Neuronal stem cell (in vitro differentiated cells): ENCODE data around the gene RAPGEF3.

ENCODE experiments used
- DNase-seq: peaks from one replicate; pipeline ENCODE4 v3.0.0-alpha.2; 2013; ENCODE audit warnings: low spot score
- H2AFZ ChIP-seq: one replicate; pipeline ENCODE4 v1.6.1; 2013; ENCODE audit warnings: mild to moderate bottlenecking, low read length, inconsistent platforms
- H2AK5ac ChIP-seq: 2 replicates; pipeline ENCODE4 v1.6.1; 2013; ENCODE audit warnings: low read depth, mild to moderate bottlenecking, inconsistent platforms, low read length, moderate library complexity, mixed read lengths
- H2BK120ac ChIP-seq: 2 replicates; pipeline ENCODE4 v1.6.1; 2013; ENCODE audit warnings: low read depth, mild to moderate bottlenecking, inconsistent platforms, low read length, moderate library complexity, mixed read lengths
- H2BK12ac ChIP-seq: one replicate; pipeline ENCODE4 v1.6.1; 2013; ENCODE audit warnings: low read length, inconsistent platforms
- H2BK15ac ChIP-seq: 2 replicates; pipeline ENCODE4 v1.6.1; 2013; ENCODE audit warnings: mild to moderate bottlenecking, low read length, inconsistent platforms, mixed read lengths
- H2BK5ac ChIP-seq: one replicate; pipeline ENCODE4 v1.6.1; 2013; ENCODE audit warnings: inconsistent platforms, mild to moderate bottlenecking, low read length, moderate library complexity
- H3K14ac ChIP-seq: one replicate; pipeline ENCODE4 v1.6.1; 2013; ENCODE audit warnings: low read length, inconsistent platforms
- H3K18ac ChIP-seq: 2 replicates; pipeline ENCODE4 v1.6.1; 2013; ENCODE audit warnings: low read length, inconsistent platforms
- H3K23ac ChIP-seq: 2 replicates; pipeline ENCODE4 v1.6.1; 2013; ENCODE audit warnings: low read depth, mild to moderate bottlenecking, mixed read lengths, low read length, inconsistent platforms; ENCODE audit not compliant: poor library complexity
- H3K27ac ChIP-seq: replicated peaks from 3 replicates; pipeline ENCODE4 v1.5.1; 2013; ENCODE audit warnings: low read length, inconsistent platforms
- H3K27me3 ChIP-seq, 3 experiments: 2 replicates each; pipeline ENCODE4 v1.6.1; 2013; ENCODE audit warnings: low read length in 3 of 3, mild to moderate bottlenecking in 2 of 3, inconsistent platforms in 1 of 3, low read depth in 1 of 3, mixed read lengths in 1 of 3, moderate library complexity in 1 of 3; ENCODE audit not compliant: control insufficient read depth in 3 of 3, insufficient read depth in 3 of 3
- H3K36me3 ChIP-seq, 2 donors: replicated peaks in 1 of 2; 2 replicates each; pipeline ENCODE4 v1.6.1; 2013; ENCODE audit warnings: low read length in 2 of 2; ENCODE audit not compliant: control insufficient read depth in 2 of 2, insufficient read depth in 2 of 2
- H3K4ac ChIP-seq: 2 replicates; pipeline ENCODE4 v1.6.1; 2013; ENCODE audit warnings: inconsistent platforms, mild to moderate bottlenecking, low read length, moderate library complexity
- H3K4me1 ChIP-seq, 2 donors: 1 replicate in 1 of 2; 2 replicates in 1 of 2; pipeline ENCODE4 v1.6.1; 2013; ENCODE audit warnings: low read length in 2 of 2, low read depth in 1 of 2; ENCODE audit not compliant: control insufficient read depth in 2 of 2, insufficient read depth in 1 of 2
- H3K4me2 ChIP-seq: one replicate; pipeline ENCODE4 v1.6.1; 2013; ENCODE audit warnings: mild to moderate bottlenecking, low read length, inconsistent platforms; ENCODE audit not compliant: insufficient read depth, poor library complexity, severe bottlenecking
- H3K4me3 ChIP-seq, 2 donors: 2 replicates each; pipeline ENCODE4 v1.5.1; 2013; ENCODE audit warnings: low read length in 2 of 2, mild to moderate bottlenecking in 2 of 2, inconsistent platforms in 1 of 2, moderate library complexity in 1 of 2
- H3K79me1 ChIP-seq: one replicate; pipeline ENCODE4 v1.6.1; 2013; ENCODE audit warnings: low read depth, mild to moderate bottlenecking, inconsistent platforms, low read length, moderate library complexity
- H3K9ac ChIP-seq: one replicate; pipeline ENCODE4 v1.6.1; 2013; ENCODE audit warnings: mild to moderate bottlenecking, low read depth, low read length, inconsistent platforms; ENCODE audit not compliant: poor library complexity
- H3K9me3 ChIP-seq, 2 donors: replicated peaks in 1 of 2; 2 replicates each; pipeline versions ENCODE3 to v1.6.1; 2013; ENCODE audit warnings: low read length in 2 of 2, mild to moderate bottlenecking in 2 of 2, inconsistent platforms in 1 of 2, low read depth in 1 of 2, mixed read lengths in 1 of 2, moderate library complexity in 1 of 2; ENCODE audit not compliant: control insufficient read depth in 2 of 2, insufficient read depth in 1 of 2
- H4K8ac ChIP-seq: one replicate; pipeline ENCODE4 v1.6.1; 2013; ENCODE audit warnings: low read depth, mild to moderate bottlenecking, inconsistent platforms, low read length, moderate library complexity
- H4K91ac ChIP-seq: one replicate; pipeline ENCODE4 v1.6.1; 2013; ENCODE audit warnings: low read length, low read depth, mild to moderate bottlenecking, inconsistent platforms; ENCODE audit not compliant: poor library complexity
- WGBS, 2 donors: extraction: QIAGEN DNeasy Blood & Tissue Kit; methylation state at CpG; one replicate each; pipeline ENCODE4 v1.1.7; 2013; ENCODE audit warnings: missing lambda C conversion rate in 2 of 2, mixed read lengths in 1 of 2; ENCODE audit not compliant: insufficient read length in 2 of 2, insufficient replicate concordance in 1 of 2; ENCODE audit errors: extremely low coverage in 2 of 2; 5-methylcytosine and 5-hydroxymethylcytosine counted together

Gene RAPGEF3

DNA sequence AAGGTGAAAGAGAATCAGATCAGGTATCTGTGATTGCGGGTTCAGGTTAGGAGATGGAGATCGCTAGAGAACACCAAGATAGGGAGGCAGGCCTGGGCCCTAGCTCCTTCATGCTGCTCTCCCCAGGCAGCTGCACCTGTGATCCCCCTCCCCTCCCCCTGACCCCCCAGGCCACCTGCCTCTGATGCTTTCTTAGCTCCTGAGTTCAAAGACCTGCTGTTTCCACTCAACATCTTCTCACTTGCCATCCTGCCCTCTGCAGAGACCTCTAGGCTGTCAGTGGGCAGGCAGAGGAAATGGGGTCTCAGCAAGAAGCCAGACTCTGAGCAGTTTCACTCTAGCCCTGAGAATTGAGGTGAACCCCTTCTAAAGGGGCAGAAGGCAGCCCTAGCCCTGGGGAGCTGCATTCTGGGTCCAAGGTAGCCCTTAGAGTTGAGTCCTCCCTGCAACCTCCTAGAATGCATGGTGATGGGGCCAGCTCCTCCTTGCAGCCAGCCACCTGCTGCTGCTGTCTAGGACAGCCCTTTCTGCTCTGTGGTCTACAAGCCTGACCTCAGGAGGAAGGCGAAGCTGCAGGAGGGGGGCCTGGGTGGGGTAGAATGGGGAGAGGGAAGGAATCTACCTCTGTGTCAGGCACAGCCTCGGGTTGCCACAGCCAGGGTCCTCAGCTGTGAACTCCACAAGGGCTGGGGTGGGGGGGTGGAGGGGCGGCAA, 8.0 kb upstream of the RAPGEF3 start:
- Histone ChIP-seq H3K4ac (no peak overlapping the region), H3K79me1 (no peaks in the 10 kb centered on the region), H2BK5ac (no peak overlapping the region), H4K8ac (no peak overlapping the region), H2BK120ac (no peak overlapping the region), H2AK5ac (no peak overlapping the region), H3K27ac (no peak overlapping the region), H2BK15ac (peak overlapping the region; percentile 78), H2AFZ (no peak overlapping the region), H4K91ac (no peak overlapping the region), H3K4me3 (no peak overlapping the region), H2BK12ac (no peak overlapping the region), H3K14ac (no peak overlapping the region), H3K4me2 (no peak overlapping the region), H3K27me3 (no peaks in the 10 kb centered on the region), H3K4me1 (peaks cover 11 to 15% of the 10 kb centered on the region in 2 donors), H3K18ac (peak overlapping the region; percentile 66), H3K9me3 (no peaks in the 10 kb centered on the region), H3K9ac (peak overlapping the region; percentile 39), H3K36me3 (no peaks in the 10 kb centered on the region), H3K23ac (no peak overlapping the region)
- DNase-seq = no peak
- no CpG with 5 or more reads among the region's 5 CpGs for WGBS, 2 donors

DNA sequence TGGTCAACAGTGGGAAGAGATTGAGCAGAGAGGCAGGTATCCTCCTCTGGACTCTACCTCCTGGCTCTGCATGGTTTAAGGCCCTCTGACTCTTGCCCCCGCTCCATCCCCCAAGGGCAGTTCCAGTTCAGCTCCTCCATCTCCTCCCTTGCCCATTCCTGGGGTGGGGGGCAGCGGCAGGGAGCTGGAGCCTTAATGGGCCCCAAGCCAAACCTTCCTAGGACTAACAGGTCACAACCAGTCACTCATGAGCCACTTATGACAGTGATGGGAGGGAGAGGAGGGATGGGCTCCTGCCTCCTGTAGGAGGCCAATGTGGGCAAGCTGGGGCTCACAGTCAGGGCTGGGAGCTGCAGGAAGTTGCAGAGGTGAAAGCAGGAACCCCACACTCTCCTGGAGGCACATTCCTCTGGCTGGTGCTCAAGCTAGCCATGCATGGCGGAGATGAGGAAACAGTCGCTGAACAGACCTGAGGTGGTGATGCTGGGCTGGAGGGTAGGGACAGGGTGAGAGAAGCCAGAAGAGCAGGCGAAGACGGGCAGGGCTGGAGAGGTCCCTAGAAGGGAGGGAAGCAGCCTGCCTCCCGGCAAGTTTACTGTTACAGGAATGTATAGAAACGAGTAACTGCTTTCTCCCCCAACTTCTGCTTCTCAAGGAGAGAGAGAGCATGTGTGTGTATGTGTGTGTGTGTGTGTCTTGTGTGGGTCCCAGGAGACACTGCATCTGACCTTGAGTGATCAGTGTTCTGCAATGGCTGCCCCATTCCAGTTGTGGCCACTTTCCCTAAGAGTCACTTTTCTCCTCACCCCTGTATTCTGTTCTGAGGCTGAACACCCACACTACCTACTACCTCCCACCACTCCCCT, 5.0 kb upstream of the RAPGEF3 start:
- Histone ChIP-seq H3K36me3 (no peaks in the 10 kb centered on the region), H3K4ac (no peak overlapping the region), H3K4me3 (no peak overlapping the region), H3K79me1 (no peaks in the 10 kb centered on the region), H3K18ac (peak overlapping the region; percentile 78), H3K9me3 (no peaks in the 10 kb centered on the region), H2BK12ac (peak overlapping the region; percentile 95), H2AK5ac (peak overlapping the region; percentile 85), H2BK15ac (peak overlapping the region; percentile 73), H4K8ac (no peak overlapping the region), H3K27ac (no peak overlapping the region), H3K4me2 (no peak overlapping the region), H3K14ac (peak overlapping the region; percentile 86), H4K91ac (no peak overlapping the region), H2BK5ac (no peak overlapping the region), H2BK120ac (no peak overlapping the region), H3K23ac (no peak overlapping the region), H3K9ac (peak overlapping the region; percentile 33), H3K4me1 (peaks cover 8 to 9% of the 10 kb centered on the region in 2 donors), H2AFZ (no peak overlapping the region), H3K27me3 (peaks cover 0 to 5% (median 0%) of the 10 kb centered on the region in 3 experiments)
- DNase-seq = no peak
- no CpG with 5 or more reads among the region's 8 CpGs for WGBS, 2 donors

DNA sequence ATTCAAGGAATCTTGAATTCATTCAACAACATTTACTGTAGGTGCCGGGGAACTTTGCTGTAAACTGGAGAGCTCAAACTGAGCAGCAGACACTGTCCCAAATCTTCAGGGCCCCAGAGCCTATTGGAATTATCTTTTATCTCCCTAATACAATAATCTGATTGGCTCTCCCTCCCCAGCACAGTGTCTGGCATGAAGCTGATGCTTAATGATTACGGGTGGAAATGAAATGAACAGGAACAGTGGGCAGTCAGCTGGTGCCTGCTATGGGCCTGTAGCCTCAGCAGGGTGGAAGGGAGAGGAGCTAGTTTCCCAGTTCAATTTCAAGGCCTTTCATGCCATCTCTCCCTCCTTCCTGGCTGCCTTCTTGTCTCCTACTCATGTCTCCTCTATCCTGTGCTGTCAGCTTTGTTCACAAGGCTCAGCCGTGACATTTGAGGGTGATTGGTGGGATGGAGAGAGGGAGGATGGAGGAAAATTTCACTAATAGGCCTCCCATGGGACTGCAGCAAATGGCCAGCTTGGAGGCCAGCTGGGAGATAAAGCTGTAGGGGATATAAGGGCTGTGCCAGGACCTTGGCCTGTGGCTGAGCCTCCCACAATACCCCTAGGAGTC, 4.3 kb upstream of the RAPGEF3 start:
- Histone ChIP-seq H3K14ac (no peak overlapping the region), H3K23ac (no peak overlapping the region), H3K79me1 (no peaks in the 10 kb centered on the region), H3K9me3 (no peaks in the 10 kb centered on the region), H2BK120ac (no peak overlapping the region), H3K4me3 (no peak overlapping the region), H2BK12ac (no peak overlapping the region), H3K18ac (peak overlapping the region; percentile 18), H2AK5ac (peak overlapping the region; percentile 85), H3K4me1 (peaks cover 10 to 12% of the 10 kb centered on the region in 2 donors), H3K9ac (no peak overlapping the region), H3K4me2 (no peak overlapping the region), H3K27me3 (peaks cover 0 to 5% (median 0%) of the 10 kb centered on the region in 3 experiments), H3K36me3 (no peaks in the 10 kb centered on the region), H3K4ac (no peak overlapping the region), H4K8ac (no peak overlapping the region), H2BK5ac (no peak overlapping the region), H4K91ac (no peak overlapping the region), H2AFZ (no peak overlapping the region), H2BK15ac (peak overlapping the region; percentile 73), H3K27ac (no peak overlapping the region)
- DNase-seq = no peak
- WGBS, 2 donors = no CpG with 5 or more reads among the region's 3 CpGs

DNA sequence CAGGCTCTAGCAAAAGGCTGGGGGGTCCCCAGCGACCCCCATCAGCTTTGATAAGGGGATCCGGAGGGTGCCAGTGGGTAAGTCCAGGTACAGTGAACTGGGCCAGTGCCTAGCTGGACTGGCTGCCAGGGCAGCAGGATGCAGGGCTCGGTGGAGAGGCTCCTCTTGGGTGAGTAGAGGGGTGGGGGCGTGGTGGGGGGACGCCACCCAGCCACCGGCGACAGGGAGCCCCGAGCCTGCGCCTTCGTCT, 171 bp downstream of the RAPGEF3 start:
- Histone ChIP-seq H3K18ac (peak overlapping the region; percentile 85), H3K79me1 (no peaks in the 10 kb centered on the region), H3K14ac (peak overlapping the region; percentile 77), H3K27ac (no peak overlapping the region), H3K9me3 (no peaks in the 10 kb centered on the region), H3K27me3 (peaks cover 0 to 5% (median 0%) of the 10 kb centered on the region in 3 experiments), H3K9ac (peak overlapping the region; percentile 60), H2BK5ac (peak overlapping the region; percentile 26), H3K4ac (no peak overlapping the region), H4K91ac (no peak overlapping the region), H4K8ac (no peak overlapping the region), H2AFZ (peak overlapping the region; percentile 98), H2BK12ac (no peak overlapping the region), H3K4me2 (peak overlapping the region; percentile 93), H2BK15ac (peak overlapping the region; percentile 53), H3K4me1 (peaks cover 17 to 22% of the 10 kb centered on the region in 2 donors), H3K4me3 (peak overlapping the region in 1 of 2 donors; percentile 70), H3K23ac (peak overlapping the region; percentile 70), H3K36me3 (no peaks in the 10 kb centered on the region), H2AK5ac (peak overlapping the region; percentile 56), H2BK120ac (no peak overlapping the region)
- DNase-seq = no peak
- no CpG with 5 or more reads among the region's 10 CpGs for WGBS, 2 donors
